Measurements from ENCODE around the gene PROKR2. TPM values are rescaled to one million over a fixed set of nuclear protein-coding genes. Genes with fewer than 3 reads are reported as not detected.

Gene PROKR2
- total and polyA plus RNA-seq, 2 of the 13 experiments (the other 11 are each of a cell fraction or from before 2014, with no cell fraction given) = not detected

DNA sequence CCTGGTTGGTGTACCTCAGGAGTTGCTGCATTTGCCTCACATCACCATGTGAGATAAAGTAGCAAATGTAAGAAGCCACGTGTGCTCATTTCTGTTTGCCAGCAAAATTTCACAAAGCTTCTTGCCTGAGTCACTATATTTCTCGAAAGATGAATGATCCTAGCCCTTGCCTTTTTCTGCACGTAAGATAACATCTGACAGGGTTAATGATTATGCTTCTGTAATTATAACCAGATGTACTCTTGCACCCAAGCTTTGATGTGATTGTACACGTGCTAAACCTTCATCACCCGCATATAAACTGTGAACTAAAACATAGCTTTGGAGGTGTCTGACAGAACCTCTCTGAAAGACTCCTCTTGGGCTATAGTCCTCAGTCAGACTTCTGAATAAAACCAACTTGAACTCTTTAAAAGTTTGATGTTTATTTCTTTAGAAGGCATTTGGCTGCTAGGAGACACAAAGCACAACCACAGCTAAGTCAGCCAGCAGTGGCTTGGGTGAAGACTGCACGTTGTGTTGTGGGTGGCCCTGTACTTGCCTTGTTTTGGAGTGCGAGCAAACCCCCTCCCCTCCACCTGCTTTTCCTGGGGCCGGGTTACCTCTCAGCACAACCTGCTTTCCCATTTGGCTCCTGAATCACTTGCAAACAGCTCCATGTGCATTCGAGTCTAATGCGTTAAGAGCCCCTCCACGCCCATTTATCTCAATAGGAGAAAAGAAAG lies 19.3 kb downstream of the PROKR2 start (continued):
- TF ChIP-seq NR3C1 (CRISPR knock-in tag; IDR thresholded peaks at IDR 0.05) (no peak), JUN (CRISPR knock-in tag; IDR thresholded peaks at IDR 0.05) (peak; percentile 32; the same call in 1 of the 2 replicates), SRSF9 (IDR thresholded peaks at IDR 0.05; ENCODE audit: borderline replicate concordance, insufficient read depth, low read depth, low read length, poor library complexity, severe bottlenecking) (no peak), ZNF598 (CRISPR knock-in tag; IDR thresholded peaks at IDR 0.05; ENCODE audit: borderline replicate concordance) (no peak), FOXP4 (CRISPR knock-in tag; IDR thresholded peaks at IDR 0.05) (0 out of 2 replicates have a peak, but pooled peaks have one; percentile 30), MXD4 (CRISPR knock-in tag; IDR thresholded peaks at IDR 0.05) (peak; percentile 90; the same call in 1 of the 2 replicates), MBNL3 (CRISPR knock-in tag; conservative IDR thresholded peaks at IDR 0.05) (no peak), ZSCAN5A (CRISPR knock-in tag; IDR thresholded peaks at IDR 0.05; ENCODE audit: borderline replicate concordance) (no peak), HDAC1 (CRISPR knock-in tag; IDR thresholded peaks at IDR 0.05) (peak; percentile 71), RFX5 (IDR thresholded peaks at IDR 0.05; ENCODE audit: low read depth, low read length) (no peak), ZNF253 (CRISPR knock-in tag; IDR thresholded peaks at IDR 0.05; ENCODE audit: borderline replicate concordance) (no peak), ZNF749 (CRISPR knock-in tag; IDR thresholded peaks at IDR 0.05; ENCODE audit: borderline replicate concordance) (no peak), DZIP1 (CRISPR knock-in tag; IDR thresholded peaks at IDR 0.05) (no peak), TFAP4 (IDR thresholded peaks at IDR 0.05; ENCODE audit: borderline replicate concordance, low read depth) (peak; percentile 62; the same call in 1 of the 2 replicates), CEBPG (CRISPR knock-in tag; IDR thresholded peaks at IDR 0.05) (no peak), PHF20 (CRISPR knock-in tag; IDR thresholded peaks at IDR 0.05) (0 out of 2 replicates have a peak, but pooled peaks have one; percentile 20), RXRB (CRISPR knock-in tag; IDR thresholded peaks at IDR 0.05; ENCODE audit: borderline replicate concordance) (peak; percentile 30; the same call in 1 of the 2 replicates), AKAP8 (CRISPR knock-in tag; IDR thresholded peaks at IDR 0.05) (no peak), BHLHE40 (IDR thresholded peaks at IDR 0.05; ENCODE audit: low read length) (peak; percentile 91), NBN (conservative IDR thresholded peaks at IDR 0.05) (no peak)
- TF ChIP-seq, protein P1, sequence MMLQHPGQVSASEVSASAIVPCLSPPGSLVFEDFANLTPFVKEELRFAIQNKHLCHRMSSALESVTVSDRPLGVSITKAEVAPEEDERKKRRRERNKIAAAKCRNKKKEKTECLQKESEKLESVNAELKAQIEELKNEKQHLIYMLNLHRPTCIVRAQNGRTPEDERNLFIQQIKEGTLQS (CRISPR knock-in tag; IDR thresholded peaks at IDR 0.05) = no peak
